ENCODE measurements around the gene S100A5.
A peak's percentile ranks its signal among the peaks of the same experiment; 100 is the strongest.

The S100A5 gene

GRCh38 chr1:153519242-153519641 lies 21.5 kb downstream of the S100A5 start:
- H3K4me3 ChIP-seq (replicated peaks; ENCODE audit: low read depth, low read length): no peak overlapping the region
- DNase-seq (ENCODE audit: low read depth): no peak
- no peak for TF ChIP-seq CTCF (IDR thresholded peaks at IDR 0.05; ENCODE audit: low read length, missing control alignments)

- no peak overlapping the region for H3K4me3 ChIP-seq (replicated peaks; ENCODE audit: low read depth, low read length)
- TF ChIP-seq CTCF (IDR thresholded peaks at IDR 0.05; ENCODE audit: low read length, missing control alignments): no peak
- DNase-seq (ENCODE audit: low read depth): no peak
Observed at GRCh38 chr1:153515504-153516394, 25.0 kb downstream of the S100A5 start.

- no peak overlapping the region for H3K4me3 ChIP-seq (replicated peaks; ENCODE audit: low read depth, low read length)
- no peak for TF ChIP-seq CTCF (IDR thresholded peaks at IDR 0.05; ENCODE audit: low read length, missing control alignments)
- no peak for DNase-seq (ENCODE audit: low read depth)
Observed at GRCh38 chr1:153513666-153514065, 27.1 kb downstream of the S100A5 start.

- no peak for DNase-seq (ENCODE audit: low read depth)
- TF ChIP-seq CTCF (IDR thresholded peaks at IDR 0.05; ENCODE audit: low read length, missing control alignments): no peak
Observed at GRCh38 chr1:153513023-153513422, 27.7 kb downstream of the S100A5 start.

GRCh38 chr1:153510984-153511410 lies 29.7 kb downstream of the S100A5 start:
- TF ChIP-seq CTCF (IDR thresholded peaks at IDR 0.05; ENCODE audit: low read length, missing control alignments): peak; percentile 92
- peak; percentile 83 for DNase-seq (ENCODE audit: low read depth)
- no peak overlapping the region for H3K4me3 ChIP-seq (replicated peaks; ENCODE audit: low read depth, low read length)

More at GRCh38 chr1:153513023-153513422, 27.7 kb downstream of the S100A5 start:
- no peak overlapping the region for H3K4me3 ChIP-seq (replicated peaks; ENCODE audit: low read depth, low read length)

GRCh38 chr1:153509729-153510354 lies 30.9 kb downstream of the S100A5 start:
- TF ChIP-seq CTCF (IDR thresholded peaks at IDR 0.05; ENCODE audit: low read length, missing control alignments): peak; percentile 62
- no peak overlapping the region for H3K4me3 ChIP-seq (replicated peaks; ENCODE audit: low read depth, low read length)
- no peak for DNase-seq (ENCODE audit: low read depth)

Measured in fibroblast of pulmonary artery (primary cell).